ENCODE measurements around the gene PLEKHM3.
"Not testable (repeated sequence)": the region's sequence is repeated elsewhere in the genome, so short reads cannot be mapped to it uniquely, and the experiment has no call there.

The PLEKHM3 gene

GRCh38 chr2:208034503-208035140 lies 9.3 kb upstream of the PLEKHM3 start:
- no peak for DNase-seq

GRCh38 chr2:208033701-208034502 lies 8.6 kb upstream of the PLEKHM3 start:
- peak; percentile 12 for DNase-seq

- DNase-seq: no peak
These were observed 6.3 kb upstream of the PLEKHM3 start for GRCh38 chr2:208031608-208032019.

- DNase-seq: no peak
These were observed 472 bp upstream of the PLEKHM3 start for GRCh38 chr2:208025814-208026184.

GRCh38 chr2:208024091-208024490 lies 1.2 kb downstream of the PLEKHM3 start:
- no peak for DNase-seq

GRCh38 chr2:208020253-208020652 lies 5.1 kb downstream of the PLEKHM3 start:
- no peak for DNase-seq

GRCh38 chr2:208018124-208018712 lies 7.1 kb downstream of the PLEKHM3 start:
- DNase-seq: not testable (repeated sequence)

GRCh38 chr2:208017721-208018120 lies 7.6 kb downstream of the PLEKHM3 start:
- DNase-seq: no peak

- DNase-seq: peak; percentile 4
These were observed 9.9 kb downstream of the PLEKHM3 start for GRCh38 chr2:208015475-208015874.

GRCh38 chr2:208013285-208014178 lies 11.8 kb downstream of the PLEKHM3 start:
- no peak for DNase-seq

GRCh38 chr2:208012449-208012848 lies 12.9 kb downstream of the PLEKHM3 start:
- DNase-seq: no peak

- DNase-seq: no peak
These were observed 14.8 kb downstream of the PLEKHM3 start for GRCh38 chr2:208010506-208010905.

- no peak for DNase-seq
These were observed 18.5 kb downstream of the PLEKHM3 start for GRCh38 chr2:208006833-208007232.

GRCh38 chr2:208006337-208006736 lies 19.0 kb downstream of the PLEKHM3 start:
- DNase-seq: no peak

- no peak for DNase-seq
These were observed 23.4 kb downstream of the PLEKHM3 start for GRCh38 chr2:208001924-208002323.

- DNase-seq: no peak
These were observed 24.5 kb downstream of the PLEKHM3 start for GRCh38 chr2:208000701-208001395.

- DNase-seq: no peak
These were observed 28.5 kb downstream of the PLEKHM3 start for GRCh38 chr2:207996848-207997247.

GRCh38 chr2:207995887-207996286 lies 29.4 kb downstream of the PLEKHM3 start:
- no peak for DNase-seq

- DNase-seq: no peak
These were observed 32.1 kb downstream of the PLEKHM3 start for GRCh38 chr2:207993151-207993763.

GRCh38 chr2:207991944-207992343 lies 33.4 kb downstream of the PLEKHM3 start:
- DNase-seq: no peak

- DNase-seq: no peak
These were observed 34.5 kb downstream of the PLEKHM3 start for GRCh38 chr2:207990784-207991183.

GRCh38 chr2:207988975-207989374 lies 36.4 kb downstream of the PLEKHM3 start:
- no peak for DNase-seq
